GM23338 (cell line): ENCODE measurements around the gene EIF3K.

ENCODE experiments used
- CREB1 ChIP-seq: fragments of 250-450 bp; sonication (Bioruptor Pico); IDR thresholded peaks from 2 replicates; pipeline ENCODE4 v1.5.0; 2020; ENCODE audit warnings: low read depth, mild to moderate bottlenecking, moderate library complexity
- CTCF ChIP-seq, 2 experiments: fragments of 200-600 bp in 1 of 2; sonication (generic) in 1 of 2; conservative IDR thresholded peaks; 2 replicates each; pipeline versions ENCODE4 v1.5.1 to v1.6.1; 2016 to 2017; ENCODE audit warnings: antibody characterized with exemption in 2 of 2, low read depth in 2 of 2, mild to moderate bottlenecking in 2 of 2, moderate library complexity in 1 of 2
- ETS1 ChIP-seq: IDR thresholded peaks from 2 replicates; pipeline ENCODE4 v1.6.1; 2016; ENCODE audit warnings: antibody characterized with exemption
- EZH2 ChIP-seq: fragments of 200-600 bp; sonication (generic); IDR thresholded peaks from one replicate; pipeline ENCODE4 v1.8.0; 2017; ENCODE audit warnings: antibody characterized with exemption, mild to moderate bottlenecking, low read depth; ENCODE audit not compliant: unreplicated experiment
- EZH2phosphoT487 ChIP-seq: fragments of 200-600 bp; sonication (generic); IDR thresholded peaks from one replicate; pipeline ENCODE4 v1.8.1; 2018; ENCODE audit warnings: antibody characterized with exemption; ENCODE audit not compliant: unreplicated experiment
- JUNB ChIP-seq: IDR thresholded peaks from one replicate; pipeline ENCODE4 v1.6.1; 2016; ENCODE audit warnings: antibody characterized with exemption; ENCODE audit not compliant: unreplicated experiment
- NANOG ChIP-seq: IDR thresholded peaks from 2 replicates; pipeline ENCODE4 v1.6.1; 2016; ENCODE audit warnings: antibody characterized with exemption, borderline replicate concordance
- POLR2AphosphoS5 ChIP-seq: IDR thresholded peaks from 2 replicates; pipeline ENCODE4 v1.6.1; 2016; ENCODE audit warnings: antibody characterized with exemption, low read depth
- REST ChIP-seq: IDR thresholded peaks from one replicate; pipeline ENCODE4 v1.6.1; 2018; ENCODE audit warnings: antibody characterized with exemption; ENCODE audit not compliant: unreplicated experiment
- STAT1 ChIP-seq: IDR thresholded peaks from one replicate; pipeline ENCODE4 v1.6.1; 2016; ENCODE audit warnings: antibody characterized with exemption; ENCODE audit not compliant: unreplicated experiment
- ZNF114 ChIP-seq: fragments of 250-450 bp; sonication (Bioruptor Pico); IDR thresholded peaks from 2 replicates; pipeline ENCODE4 v1.5.0; 2020; ENCODE audit warnings: mild to moderate bottlenecking, moderate library complexity

GRCh38 chr19:38618590-38619360 lies at the start of gene EIF3K:
- TF ChIP-seq CTCF (conservative IDR thresholded peaks at IDR 0.05; ENCODE audit: low read depth in 2 of 2) (no peak), REST (no peak), POLR2AphosphoS5 (peak; percentile 95), EZH2 (no peak), STAT1 (no peak), EZH2phosphoT487 (no peak), JUNB (no peak), CREB1 (CRISPR knock-in tag) (peak; percentile 80), ZNF114 (CRISPR knock-in tag) (no peak), ETS1 (peak; percentile 90), NANOG (no peak)
